Subcutaneous adipose tissue (tissue), 4 donors: ENCODE results near the gene C22orf23. TPM values are rescaled to one million over a fixed set of nuclear protein-coding genes. Genes with fewer than 3 reads are reported as not detected.

Experiments
- total RNA-seq, 4 donors: library from RNA; depleted of rRNA; stranded (reverse); fragments of >200 nt; gene quantifications; one replicate each; pipeline ENCODE4 v1.1.0, GENCODE V29; 2016
- TF ChIP-seq, protein P1 (sequence below): fragments of 450-650 bp; IDR thresholded peaks from one replicate; pipeline ENCODE4 v1.5.1; 2016; ENCODE audit warnings: low read depth, mild to moderate bottlenecking, control low read depth, antibody characterized with exemption, moderate library complexity

C22orf23 gene
- total RNA-seq, 4 donors from 2014 or later = 0.68 to 2.1 (median 1.3) TPM; not detected in 1

- TF ChIP-seq, protein P1, sequence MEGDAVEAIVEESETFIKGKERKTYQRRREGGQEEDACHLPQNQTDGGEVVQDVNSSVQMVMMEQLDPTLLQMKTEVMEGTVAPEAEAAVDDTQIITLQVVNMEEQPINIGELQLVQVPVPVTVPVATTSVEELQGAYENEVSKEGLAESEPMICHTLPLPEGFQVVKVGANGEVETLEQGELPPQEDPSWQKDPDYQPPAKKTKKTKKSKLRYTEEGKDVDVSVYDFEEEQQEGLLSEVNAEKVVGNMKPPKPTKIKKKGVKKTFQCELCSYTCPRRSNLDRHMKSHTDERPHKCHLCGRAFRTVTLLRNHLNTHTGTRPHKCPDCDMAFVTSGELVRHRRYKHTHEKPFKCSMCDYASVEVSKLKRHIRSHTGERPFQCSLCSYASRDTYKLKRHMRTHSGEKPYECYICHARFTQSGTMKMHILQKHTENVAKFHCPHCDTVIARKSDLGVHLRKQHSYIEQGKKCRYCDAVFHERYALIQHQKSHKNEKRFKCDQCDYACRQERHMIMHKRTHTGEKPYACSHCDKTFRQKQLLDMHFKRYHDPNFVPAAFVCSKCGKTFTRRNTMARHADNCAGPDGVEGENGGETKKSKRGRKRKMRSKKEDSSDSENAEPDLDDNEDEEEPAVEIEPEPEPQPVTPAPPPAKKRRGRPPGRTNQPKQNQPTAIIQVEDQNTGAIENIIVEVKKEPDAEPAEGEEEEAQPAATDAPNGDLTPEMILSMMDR = no peak
Measured at GRCh38 chr22:37957232-37957631, 3.8 kb upstream of the C22orf23 start.

- TF ChIP-seq, protein P1 = no peak
Measured at GRCh38 chr22:37954686-37955085, 1.3 kb upstream of the C22orf23 start.

- TF ChIP-seq, protein P1 = no peak
Measured at GRCh38 chr22:37953062-37953436, 352 bp downstream of the C22orf23 start.

GRCh38 chr22:37951305-37951704 lies 2.1 kb downstream of the C22orf23 start:
- TF ChIP-seq, protein P1 = no peak

DNA sequence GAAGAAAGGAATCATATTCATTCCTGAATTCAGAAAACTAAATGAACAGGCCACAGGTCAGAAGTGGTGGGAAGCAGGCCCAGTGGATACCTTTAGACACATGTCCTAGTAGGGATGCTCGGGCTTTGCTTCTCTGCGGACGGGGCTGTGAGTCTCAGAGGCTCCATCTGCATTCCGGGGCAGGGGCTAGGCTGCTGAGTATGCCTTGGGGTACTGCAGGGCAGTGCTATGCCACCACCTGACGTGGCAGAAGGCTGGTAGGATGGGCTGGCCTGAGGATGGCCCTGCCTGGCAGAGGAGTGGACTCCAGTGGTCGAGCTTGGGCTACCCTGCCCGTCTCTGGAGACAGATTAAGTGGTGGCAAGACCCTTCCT lies 9.6 kb downstream of the C22orf23 start:
- TF ChIP-seq, protein P1 = no peak

DNA sequence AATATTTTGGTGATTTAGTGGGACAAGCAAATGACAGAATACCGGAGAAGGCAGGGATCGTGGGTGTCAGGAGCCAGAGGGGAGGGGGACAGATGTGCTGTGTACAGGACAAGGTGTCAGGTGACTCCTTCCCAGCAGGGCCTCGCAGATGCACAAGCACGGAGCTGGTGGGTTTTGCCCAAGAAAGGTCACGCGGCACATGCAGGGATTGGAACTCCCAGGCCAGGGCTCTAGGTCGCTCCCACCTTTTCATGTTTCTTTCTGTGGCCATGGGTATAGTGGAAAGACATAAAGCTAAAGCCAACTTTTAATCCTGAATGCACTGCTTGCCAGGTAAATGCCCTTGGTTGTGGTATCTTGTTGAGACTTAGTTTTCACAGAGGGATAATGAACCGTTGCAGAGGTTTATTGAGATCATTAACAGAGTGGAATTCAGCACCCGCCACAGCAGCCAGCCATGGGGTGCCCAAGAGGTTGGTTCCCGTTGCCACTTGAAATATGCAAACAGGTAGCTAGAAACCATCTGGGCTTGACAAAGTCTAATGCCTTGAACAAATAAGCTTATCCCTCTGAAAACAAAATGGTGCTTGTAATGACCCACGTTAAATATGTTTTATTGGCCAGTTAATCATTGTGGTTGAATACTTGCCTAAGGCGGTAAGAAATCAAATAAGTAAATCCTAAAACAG lies 10.1 kb downstream of the C22orf23 start:
- TF ChIP-seq, protein P1 = no peak

GRCh38 chr22:37942133-37942532 lies 11.3 kb downstream of the C22orf23 start:
- TF ChIP-seq, protein P1 = no peak
